GM19452 (cell line): ENCODE results near the gene ZNF646.

Experiments used
- ATAC-seq: cut with Tn5 transposase; IDR thresholded peaks from one replicate; pipeline ENCODE4 v1.9.1; 2021; ENCODE audit not compliant: unreplicated experiment

The ZNF646 gene

GRCh38 chr16:31073970-31074813 is at the start of gene ZNF646, which contains the start of gene ZNF668:
TSS of gene ZNF646 (plus strand) at chr16:31074422. CDS start at chr16:31076325, 1,903 bp downstream.
TSS of gene ZNF668 (minus strand) at chr16:31074240. CDS start at chr16:31064459, 9,781 bp downstream.
- peak; percentile 71 for ATAC-seq

- ATAC-seq = no peak
Measured at GRCh38 chr16:31025339-31025738, 48.9 kb upstream of the ZNF646 start.

- ATAC-seq = no peak
Measured at GRCh38 chr16:31029272-31029671, 45.0 kb upstream of the ZNF646 start.

- ATAC-seq = no peak
Measured at GRCh38 chr16:31031276-31031675, 42.9 kb upstream of the ZNF646 start.

- ATAC-seq = peak; percentile 77
Measured at GRCh38 chr16:31032736-31033708, 41.2 kb upstream of the ZNF646 start, which contains the start of gene STX4. TSS of gene STX4 (plus strand) at chr16:31033558. CDS start at chr16:31033806, 248 bp downstream.

- ATAC-seq = peak; percentile 45
Measured at GRCh38 chr16:31033709-31034492, 40.3 kb upstream of the ZNF646 start.

- ATAC-seq = no peak
Measured at GRCh38 chr16:31036691-31037090, 37.5 kb upstream of the ZNF646 start.

GRCh38 chr16:31038993-31039392 is 35.2 kb upstream of the ZNF646 start:
- no peak for ATAC-seq

GRCh38 chr16:31042866-31043265 is 31.4 kb upstream of the ZNF646 start:
- no peak for ATAC-seq

GRCh38 chr16:31043352-31043751 is 30.9 kb upstream of the ZNF646 start:
- ATAC-seq = no peak

- ATAC-seq = no peak
Measured at GRCh38 chr16:31043898-31044481, 30.2 kb upstream of the ZNF646 start.

GRCh38 chr16:31050280-31051030 is 23.8 kb upstream of the ZNF646 start:
- no peak for ATAC-seq

GRCh38 chr16:31052114-31052513 is 22.1 kb upstream of the ZNF646 start:
- ATAC-seq = no peak

GRCh38 chr16:31055613-31056012 is 18.6 kb upstream of the ZNF646 start:
- no peak for ATAC-seq

GRCh38 chr16:31061126-31061812 is 13.0 kb upstream of the ZNF646 start:
- ATAC-seq = no peak

GRCh38 chr16:31061813-31062440 is 12.3 kb upstream of the ZNF646 start:
- ATAC-seq = no peak

- no peak for ATAC-seq
Measured at GRCh38 chr16:31063495-31063842, 10.8 kb upstream of the ZNF646 start.

GRCh38 chr16:31063843-31064611 is 10.2 kb upstream of the ZNF646 start:
- ATAC-seq = no peak
